Smooth muscle cell (in vitro differentiated cells): ENCODE results near the gene WDFY2. TPM values are rescaled to one million over a fixed set of nuclear protein-coding genes. Genes with fewer than 3 reads are reported as not detected.

ENCODE experiments used
- DNase-seq: peaks from one replicate; lab custom pipeline; 2025; ENCODE audit not compliant: unreplicated experiment; lab: John Stamatoyannopoulos, UW
- H2AFZ ChIP-seq: fragments of 200-600 bp; sonication (generic); 2 replicates; pipeline ENCODE4 v1.6.0; 2016; ENCODE audit warnings: antibody characterized with exemption, low read depth, mild to moderate bottlenecking
- H3F3A ChIP-seq: fragments of 200-600 bp; sonication (generic); 2 replicates; pipeline ENCODE4 v1.6.0; 2017; ENCODE audit warnings: antibody characterized with exemption, low read depth
- H3K27ac ChIP-seq: fragments of 200-600 bp; sonication (generic); 2 replicates; pipeline ENCODE4 v1.5.1; 2016; ENCODE audit warnings: low read depth, mild to moderate bottlenecking
- H3K27me3 ChIP-seq: fragments of 200-600 bp; sonication (generic); 2 replicates; pipeline ENCODE4 v1.6.1; 2016; ENCODE audit warnings: low read depth, mild to moderate bottlenecking
- H3K36me3 ChIP-seq: fragments of 200-600 bp; sonication (generic); 2 replicates; pipeline ENCODE4 v1.5.1; 2016; ENCODE audit warnings: low read depth
- H3K4me1 ChIP-seq: fragments of 200-600 bp; sonication (generic); 2 replicates; pipeline ENCODE4 v1.5.1; 2016; ENCODE audit warnings: low read depth
- H3K4me2 ChIP-seq: fragments of 200-600 bp; sonication (generic); 2 replicates; pipeline ENCODE4 v1.6.0; 2016; ENCODE audit warnings: mild to moderate bottlenecking
- H3K4me3 ChIP-seq: fragments of 200-600 bp; sonication (generic); 2 replicates; pipeline ENCODE4 v1.5.1; 2016; ENCODE audit warnings: mild to moderate bottlenecking
- H3K79me2 ChIP-seq: fragments of 200-600 bp; sonication (generic); 2 replicates; pipeline ENCODE4 v1.6.0; 2016; ENCODE audit warnings: low read depth, mild to moderate bottlenecking
- H3K9ac ChIP-seq: fragments of 200-600 bp; sonication (generic); 2 replicates; pipeline ENCODE4 v1.6.0; 2016; ENCODE audit warnings: low read depth
- H3K9me3 ChIP-seq: fragments of 200-600 bp; sonication (generic); replicated peaks from 2 replicates; pipeline ENCODE4 v1.5.1; 2016; ENCODE audit warnings: low read depth
- H4K20me1 ChIP-seq: fragments of 200-600 bp; sonication (generic); 2 replicates; pipeline ENCODE4 v1.6.0; 2016; ENCODE audit warnings: low read depth
- CTCF ChIP-seq: fragments of 200-600 bp; sonication (generic); IDR thresholded peaks from 2 replicates; pipeline ENCODE4 v1.5.1; 2017; ENCODE audit warnings: borderline replicate concordance, mild to moderate bottlenecking, antibody characterized with exemption; ENCODE audit not compliant: insufficient read depth, poor library complexity, severe bottlenecking
- WGBS: methylation state at CpG from one replicate; pipeline ENCODE4 v1.1.7; 2016; ENCODE audit warnings: low lambda C conversion rate; 5-methylcytosine and 5-hydroxymethylcytosine counted together
- polyA plus RNA-seq: library from polyadenylated mRNA; unstranded; fragments of >200 nt; fragmentation: Nextera tagmentation; extraction: Ambion mirVana; gene quantifications from 2 replicates; pipeline ENCODE4 v1.2.1, GENCODE V29; 2016
- total RNA-seq: library from RNA; depleted of rRNA; stranded (reverse); fragments of >200 nt; gene quantifications from 2 replicates; pipeline ENCODE4 v1.2.3, GENCODE V29; 2014

WDFY2 gene
- total and polyA plus RNA-seq, 2 experiments from 2014 or later = 6.6 to 13.7 TPM

- Histone ChIP-seq H3F3A (no peaks in the 10 kb centered on the region), H3K27me3 (no peaks in the 10 kb centered on the region), H3K79me2 (no peaks in the 10 kb centered on the region), H3K36me3 (no peaks in the 10 kb centered on the region), H3K9me3 (no peaks in the 10 kb centered on the region), H3K4me3 (no peak overlapping the region), H3K27ac (no peak overlapping the region), H3K4me1 (no peaks in the 10 kb centered on the region), H4K20me1 (no peaks in the 10 kb centered on the region), H3K4me2 (no peak overlapping the region), H3K9ac (no peak overlapping the region), H2AFZ (no peak overlapping the region)
- WGBS = 100% methylated on average over 1 of the region's 1 CpG
- DNase-seq = no peak
- TF ChIP-seq CTCF = no peak
Measured at GRCh38 chr13:51719394-51719793, 135.1 kb downstream of the WDFY2 start.

- Histone ChIP-seq H3K9me3 (no peaks in the 10 kb centered on the region), H3K4me3 (no peak overlapping the region), H3K27ac (no peak overlapping the region)
Measured at GRCh38 chr13:51721496-51721895, 137.2 kb downstream of the WDFY2 start.

GRCh38 chr13:51723529-51723928 lies 139.3 kb downstream of the WDFY2 start:
- H4K20me1 ChIP-seq = no peaks in the 10 kb centered on the region
- H3F3A ChIP-seq = peaks cover 15% of the 10 kb centered on the region
- H3K36me3 ChIP-seq = no peaks in the 10 kb centered on the region
- no peaks in the 10 kb centered on the region for H3K9me3 ChIP-seq
- H3K79me2 ChIP-seq = no peaks in the 10 kb centered on the region
- H3K4me3 ChIP-seq = no peak overlapping the region
- DNase-seq = no peak
- TF ChIP-seq CTCF = no peak
- no peaks in the 10 kb centered on the region for H3K27me3 ChIP-seq
- no peak overlapping the region for H3K4me2 ChIP-seq
- H2AFZ ChIP-seq = no peak overlapping the region
- H3K9ac ChIP-seq = no peak overlapping the region
- H3K27ac ChIP-seq = no peak overlapping the region
- 95% methylated on average over 6 of the region's 6 CpGs for WGBS
- H3K4me1 ChIP-seq = peaks cover 4% of the 10 kb centered on the region

More at GRCh38 chr13:51721496-51721895, 137.2 kb downstream of the WDFY2 start:
- no peaks in the 10 kb centered on the region for H3K36me3 ChIP-seq
- H3K79me2 ChIP-seq = no peaks in the 10 kb centered on the region
- H3K27me3 ChIP-seq = no peaks in the 10 kb centered on the region
- H3K9ac ChIP-seq = no peak overlapping the region
- no peak overlapping the region for H3K4me2 ChIP-seq
- TF ChIP-seq CTCF = no peak
- no peaks in the 10 kb centered on the region for H4K20me1 ChIP-seq
- H3K4me1 ChIP-seq = no peaks in the 10 kb centered on the region
- no peak for DNase-seq
- 86% methylated on average over 3 of the region's 3 CpGs for WGBS
- peaks cover 4% of the 10 kb centered on the region for H3F3A ChIP-seq
- no peak overlapping the region for H2AFZ ChIP-seq

GRCh38 chr13:51724721-51725120 lies 140.5 kb downstream of the WDFY2 start:
- Histone ChIP-seq H3K79me2 (no peaks in the 10 kb centered on the region), H3K9me3 (no peaks in the 10 kb centered on the region), H3K27ac (peak overlapping the region; percentile 12), H3K9ac (no peak overlapping the region), H3K4me1 (peaks cover 15% of the 10 kb centered on the region), H2AFZ (no peak overlapping the region), H3K4me3 (no peak overlapping the region), H3K27me3 (no peaks in the 10 kb centered on the region), H3K4me2 (no peak overlapping the region), H3K36me3 (no peaks in the 10 kb centered on the region), H4K20me1 (no peaks in the 10 kb centered on the region), H3F3A (peaks cover 25% of the 10 kb centered on the region)
- no peak for TF ChIP-seq CTCF
- no peak for DNase-seq
